ENCODE data around the gene CMTM3.
A peak's percentile ranks its signal among the peaks of the same experiment; 100 is the strongest.

CMTM3 gene

DNA sequence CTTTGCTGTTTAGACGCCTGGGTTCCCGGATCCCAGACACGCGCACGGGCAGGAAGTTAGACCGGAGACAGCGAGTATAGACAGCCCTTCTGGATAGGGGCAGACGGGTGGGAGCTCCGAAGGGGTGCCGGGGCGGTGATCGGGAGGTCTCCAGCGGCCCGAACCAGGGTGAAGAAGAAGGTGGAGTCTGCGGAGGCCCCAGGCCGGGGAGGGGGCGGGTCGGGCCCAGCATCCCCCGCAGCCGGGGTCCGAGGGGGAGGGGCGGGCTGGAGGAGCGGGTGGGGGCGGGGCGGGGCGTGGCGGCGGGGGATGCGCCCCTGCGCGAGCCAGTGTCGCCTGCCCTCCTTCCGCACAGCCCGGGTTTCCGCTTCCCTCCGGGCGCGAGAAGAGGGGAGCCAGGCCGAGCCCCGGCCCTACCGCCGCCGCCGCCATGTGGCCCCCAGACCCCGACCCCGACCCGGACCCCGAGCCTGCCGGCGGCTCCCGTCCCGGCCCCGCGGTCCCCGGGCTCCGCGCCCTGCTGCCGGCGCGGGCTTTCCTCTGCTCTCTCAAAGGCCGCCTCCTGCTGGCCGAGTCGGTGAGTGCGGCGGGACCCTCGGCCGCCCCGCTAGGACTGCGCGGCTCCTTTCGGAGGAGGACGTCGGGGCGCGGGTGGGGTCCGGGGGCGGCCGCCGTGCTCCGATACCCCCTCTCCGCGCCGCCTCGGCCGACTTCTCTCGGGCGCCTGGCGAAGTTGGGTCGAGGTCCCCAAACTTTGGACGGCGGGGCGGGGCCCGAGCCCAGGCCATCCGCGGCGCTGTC lies at the start of gene CMTM3:
TSS of gene CMTM3 (plus strand) at position 329 of the 801 bp plus-strand sequence. CDS start at position 431, 102 bp downstream.
- peak; percentile 64 for DNase-seq (ENCODE audit: low read depth)
- peak within 1 kb of the TSS; percentile 68 for H3K4me3 ChIP-seq (replicated peaks; ENCODE audit: low read depth, low read length)
- TF ChIP-seq CTCF (IDR thresholded peaks at IDR 0.05; ENCODE audit: low read length, missing control alignments) = peak; percentile 41

GRCh38 chr16:66560107-66560506 lies 44.4 kb upstream of the CMTM3 start:
- DNase-seq (ENCODE audit: low read depth) = no peak
- no peak overlapping the region for H3K4me3 ChIP-seq (replicated peaks; ENCODE audit: low read depth, low read length)
- no peak for TF ChIP-seq CTCF (IDR thresholded peaks at IDR 0.05; ENCODE audit: low read length, missing control alignments)

DNA sequence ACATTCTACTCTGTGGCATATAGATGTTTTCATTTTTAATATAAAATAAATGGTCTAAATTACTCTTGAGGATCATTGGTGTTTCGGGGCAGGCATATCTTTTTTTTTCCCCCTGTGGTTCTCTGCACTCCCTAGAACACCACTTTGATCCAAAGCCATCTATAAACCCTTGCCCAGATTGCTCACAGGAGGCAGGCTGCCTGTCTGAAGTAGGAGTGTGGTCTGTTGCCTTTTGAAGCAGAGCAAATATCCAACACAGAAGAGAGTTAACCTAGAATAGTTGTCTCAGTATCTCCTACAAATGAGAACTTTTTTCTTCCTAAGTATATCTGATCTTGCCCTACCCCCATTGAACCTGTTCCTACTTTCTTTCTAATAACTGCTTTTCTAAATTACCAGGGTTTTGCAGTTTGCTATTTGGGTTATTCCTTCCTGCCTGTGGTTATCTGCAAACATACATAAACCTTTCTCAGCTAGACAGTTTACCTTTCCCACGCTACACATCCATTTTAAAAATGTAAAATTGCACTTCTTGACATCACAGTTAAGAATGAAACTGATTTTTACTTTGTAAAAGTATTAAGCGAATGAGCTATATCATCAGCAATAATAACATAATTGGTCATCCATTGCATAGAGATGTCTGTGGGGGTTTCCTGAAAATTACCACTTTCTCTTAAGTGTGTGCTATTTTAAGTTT lies 43.0 kb upstream of the CMTM3 start:
- TF ChIP-seq CTCF (IDR thresholded peaks at IDR 0.05; ENCODE audit: low read length, missing control alignments) = no peak
- no peak overlapping the region for H3K4me3 ChIP-seq (replicated peaks; ENCODE audit: low read depth, low read length)
- DNase-seq (ENCODE audit: low read depth) = no peak

- H3K4me3 ChIP-seq (replicated peaks; ENCODE audit: low read depth, low read length) = no peak overlapping the region
- no peak for TF ChIP-seq CTCF (IDR thresholded peaks at IDR 0.05; ENCODE audit: low read length, missing control alignments)
- DNase-seq (ENCODE audit: low read depth) = no peak
Observed at GRCh38 chr16:66562409-66562808, 42.1 kb upstream of the CMTM3 start.

- H3K4me3 ChIP-seq (replicated peaks; ENCODE audit: low read depth, low read length) = no peak overlapping the region
- no peak for DNase-seq (ENCODE audit: low read depth)
- no peak for TF ChIP-seq CTCF (IDR thresholded peaks at IDR 0.05; ENCODE audit: low read length, missing control alignments)
Observed at GRCh38 chr16:66562986-66563385, 41.5 kb upstream of the CMTM3 start.

DNA sequence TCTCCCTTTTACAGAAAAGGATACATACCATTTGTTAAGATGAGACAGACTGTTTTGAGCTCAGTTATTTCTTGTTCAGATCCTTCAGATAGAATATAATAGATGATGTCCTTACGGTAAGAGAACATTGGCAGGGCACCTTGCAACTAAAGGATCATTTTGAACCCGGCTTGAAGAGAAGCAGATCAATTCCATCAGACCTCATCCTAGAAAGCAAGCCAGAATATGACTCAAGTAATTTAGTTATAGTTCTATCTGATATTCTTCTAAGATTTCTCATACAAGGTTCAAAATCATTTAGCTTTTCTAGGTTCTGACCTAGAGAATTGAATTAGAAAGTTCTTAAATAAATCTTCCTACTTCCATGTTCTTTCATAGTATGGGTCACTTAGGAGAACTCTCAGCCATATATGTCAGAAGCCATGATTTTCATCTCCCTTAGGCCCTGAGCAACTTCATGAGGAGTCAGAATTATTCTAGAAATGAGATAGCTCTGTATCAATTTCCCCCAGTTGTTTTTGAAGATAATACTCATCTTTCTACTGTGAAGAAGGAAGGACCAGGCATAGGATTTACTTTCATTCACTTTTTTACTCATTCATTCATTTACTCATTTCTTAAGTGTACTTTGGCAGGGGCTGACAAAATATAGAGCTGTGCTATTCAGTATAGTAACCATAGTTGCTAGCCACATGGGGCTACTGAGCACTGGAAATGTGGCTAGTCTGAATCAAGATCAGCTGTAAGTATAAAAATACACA lies 40.8 kb upstream of the CMTM3 start:
- no peak for DNase-seq (ENCODE audit: low read depth)
- no peak for TF ChIP-seq CTCF (IDR thresholded peaks at IDR 0.05; ENCODE audit: low read length, missing control alignments)
- H3K4me3 ChIP-seq (replicated peaks; ENCODE audit: low read depth, low read length) = no peak overlapping the region
